Transverse colon (tissue), 4 donors: ENCODE results near the gene SLC26A8.

ENCODE experiments used
- POLR2A ChIP-seq: fragments of 450-650 bp; IDR thresholded peaks from one replicate; pipeline ENCODE4 v1.6.1; 2016; ENCODE audit warnings: antibody characterized with exemption, mild to moderate bottlenecking, moderate library complexity
- POLR2AphosphoS5 ChIP-seq, 3 donors: sonication (generic); formaldehyde crosslinking; IDR thresholded peaks; one replicate each; pipeline ENCODE4 v1.6.1; 2016; ENCODE audit warnings: antibody characterized with exemption in 3 of 3
- TF ChIP-seq, protein P1 (sequence below), 5 experiments: fragments of 200-600 bp in 3 of 5; fragments of 450-650 bp in 2 of 5; sonication (generic) in 3 of 5; IDR thresholded peaks; 1 replicate in 2 of 5; 2 replicates in 3 of 5; pipeline ENCODE4 v1.5.1; 2016 to 2017; ENCODE audit warnings: antibody characterized with exemption in 5 of 5, inconsistent platforms in 3 of 5, mild to moderate bottlenecking in 2 of 5, moderate library complexity in 1 of 5

DNA sequence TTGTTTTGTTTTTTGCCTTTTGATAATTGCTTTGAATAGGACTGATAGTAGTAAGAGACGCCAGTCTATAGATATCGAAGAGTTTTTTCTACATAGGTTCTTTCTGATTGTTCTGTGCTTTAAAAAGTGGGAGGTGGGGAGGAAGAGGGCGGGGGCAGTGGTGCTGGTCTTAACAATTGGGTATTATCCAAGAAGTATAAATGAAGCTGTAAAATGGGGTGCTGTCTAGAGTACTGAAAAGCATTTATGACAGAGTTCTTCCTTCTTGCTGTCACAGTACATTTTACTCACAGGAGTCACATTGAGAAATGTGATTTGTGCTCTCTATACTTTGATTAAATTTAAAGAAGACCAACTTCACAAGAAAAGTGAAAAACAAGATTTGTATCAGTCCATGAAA lies 44.1 kb upstream of the SLC26A8 start:
- TF ChIP-seq, protein P1, sequence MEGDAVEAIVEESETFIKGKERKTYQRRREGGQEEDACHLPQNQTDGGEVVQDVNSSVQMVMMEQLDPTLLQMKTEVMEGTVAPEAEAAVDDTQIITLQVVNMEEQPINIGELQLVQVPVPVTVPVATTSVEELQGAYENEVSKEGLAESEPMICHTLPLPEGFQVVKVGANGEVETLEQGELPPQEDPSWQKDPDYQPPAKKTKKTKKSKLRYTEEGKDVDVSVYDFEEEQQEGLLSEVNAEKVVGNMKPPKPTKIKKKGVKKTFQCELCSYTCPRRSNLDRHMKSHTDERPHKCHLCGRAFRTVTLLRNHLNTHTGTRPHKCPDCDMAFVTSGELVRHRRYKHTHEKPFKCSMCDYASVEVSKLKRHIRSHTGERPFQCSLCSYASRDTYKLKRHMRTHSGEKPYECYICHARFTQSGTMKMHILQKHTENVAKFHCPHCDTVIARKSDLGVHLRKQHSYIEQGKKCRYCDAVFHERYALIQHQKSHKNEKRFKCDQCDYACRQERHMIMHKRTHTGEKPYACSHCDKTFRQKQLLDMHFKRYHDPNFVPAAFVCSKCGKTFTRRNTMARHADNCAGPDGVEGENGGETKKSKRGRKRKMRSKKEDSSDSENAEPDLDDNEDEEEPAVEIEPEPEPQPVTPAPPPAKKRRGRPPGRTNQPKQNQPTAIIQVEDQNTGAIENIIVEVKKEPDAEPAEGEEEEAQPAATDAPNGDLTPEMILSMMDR (IDR thresholded peaks at IDR 0.05) = no peak
- TF ChIP-seq POLR2A (no peak), POLR2AphosphoS5 (IDR thresholded peaks at IDR 0.05) (no peak)
